Measurements from ENCODE around the gene NLRP11.

The NLRP11 gene

DNA sequence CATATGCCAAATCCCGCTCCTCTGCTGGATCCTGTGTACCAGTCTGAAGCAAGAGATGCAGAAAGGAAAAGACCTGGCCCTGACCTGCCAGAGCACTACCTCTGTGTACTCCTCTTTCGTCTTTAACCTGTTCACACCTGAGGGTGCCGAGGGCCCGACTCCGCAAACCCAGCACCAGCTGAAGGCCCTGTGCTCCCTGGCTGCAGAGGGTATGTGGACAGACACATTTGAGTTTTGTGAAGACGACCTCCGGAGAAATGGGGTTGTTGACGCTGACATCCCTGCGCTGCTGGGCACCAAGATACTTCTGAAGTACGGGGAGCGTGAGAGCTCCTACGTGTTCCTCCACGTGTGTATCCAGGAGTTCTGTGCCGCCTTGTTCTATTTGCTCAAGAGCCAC is 26.6 kb upstream of the NLRP11 start:
- no peaks in the 10 kb centered on the region for H3K27me3 Mint-ChIP-seq (ENCODE audit: low read depth)
- no peak overlapping the region for H3K4me3 Mint-ChIP-seq
- no peaks in the 10 kb centered on the region for H3K4me1 Mint-ChIP-seq
- no peak overlapping the region for H3K27ac Mint-ChIP-seq
- TF ChIP-seq, protein P1, sequence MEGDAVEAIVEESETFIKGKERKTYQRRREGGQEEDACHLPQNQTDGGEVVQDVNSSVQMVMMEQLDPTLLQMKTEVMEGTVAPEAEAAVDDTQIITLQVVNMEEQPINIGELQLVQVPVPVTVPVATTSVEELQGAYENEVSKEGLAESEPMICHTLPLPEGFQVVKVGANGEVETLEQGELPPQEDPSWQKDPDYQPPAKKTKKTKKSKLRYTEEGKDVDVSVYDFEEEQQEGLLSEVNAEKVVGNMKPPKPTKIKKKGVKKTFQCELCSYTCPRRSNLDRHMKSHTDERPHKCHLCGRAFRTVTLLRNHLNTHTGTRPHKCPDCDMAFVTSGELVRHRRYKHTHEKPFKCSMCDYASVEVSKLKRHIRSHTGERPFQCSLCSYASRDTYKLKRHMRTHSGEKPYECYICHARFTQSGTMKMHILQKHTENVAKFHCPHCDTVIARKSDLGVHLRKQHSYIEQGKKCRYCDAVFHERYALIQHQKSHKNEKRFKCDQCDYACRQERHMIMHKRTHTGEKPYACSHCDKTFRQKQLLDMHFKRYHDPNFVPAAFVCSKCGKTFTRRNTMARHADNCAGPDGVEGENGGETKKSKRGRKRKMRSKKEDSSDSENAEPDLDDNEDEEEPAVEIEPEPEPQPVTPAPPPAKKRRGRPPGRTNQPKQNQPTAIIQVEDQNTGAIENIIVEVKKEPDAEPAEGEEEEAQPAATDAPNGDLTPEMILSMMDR (IDR thresholded peaks at IDR 0.05; ENCODE audit: unreplicated experiment in 3 of 3) = no peak
- H3K36me3 Mint-ChIP-seq (ENCODE audit: low read depth) = no peaks in the 10 kb centered on the region
- peaks cover 53% of the 10 kb centered on the region for H3K9me3 Mint-ChIP-seq

DNA sequence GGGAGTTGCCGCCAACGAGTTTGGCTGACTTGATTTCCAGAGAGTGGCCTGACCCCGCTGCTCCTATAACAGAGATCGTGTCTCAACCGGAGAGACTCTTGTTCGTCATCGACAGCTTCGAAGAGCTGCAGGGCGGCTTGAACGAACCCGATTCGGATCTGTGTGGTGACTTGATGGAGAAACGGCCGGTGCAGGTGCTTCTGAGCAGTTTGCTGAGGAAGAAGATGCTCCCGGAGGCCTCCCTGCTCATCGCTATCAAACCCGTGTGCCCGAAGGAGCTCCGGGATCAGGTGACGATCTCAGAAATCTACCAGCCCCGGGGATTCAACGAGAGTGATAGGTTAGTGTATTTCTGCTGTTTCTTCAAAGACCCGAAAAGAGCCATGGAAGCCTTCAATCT is 26.2 kb upstream of the NLRP11 start:
- no peaks in the 10 kb centered on the region for H3K36me3 Mint-ChIP-seq (ENCODE audit: low read depth)
- no peak overlapping the region for H3K27ac Mint-ChIP-seq
- H3K4me1 Mint-ChIP-seq = no peaks in the 10 kb centered on the region
- H3K9me3 Mint-ChIP-seq = peaks cover 55% of the 10 kb centered on the region
- TF ChIP-seq, protein P1 (IDR thresholded peaks at IDR 0.05; ENCODE audit: unreplicated experiment in 3 of 3) = no peak
- H3K4me3 Mint-ChIP-seq = no peak overlapping the region
- no peaks in the 10 kb centered on the region for H3K27me3 Mint-ChIP-seq (ENCODE audit: low read depth)

DNA sequence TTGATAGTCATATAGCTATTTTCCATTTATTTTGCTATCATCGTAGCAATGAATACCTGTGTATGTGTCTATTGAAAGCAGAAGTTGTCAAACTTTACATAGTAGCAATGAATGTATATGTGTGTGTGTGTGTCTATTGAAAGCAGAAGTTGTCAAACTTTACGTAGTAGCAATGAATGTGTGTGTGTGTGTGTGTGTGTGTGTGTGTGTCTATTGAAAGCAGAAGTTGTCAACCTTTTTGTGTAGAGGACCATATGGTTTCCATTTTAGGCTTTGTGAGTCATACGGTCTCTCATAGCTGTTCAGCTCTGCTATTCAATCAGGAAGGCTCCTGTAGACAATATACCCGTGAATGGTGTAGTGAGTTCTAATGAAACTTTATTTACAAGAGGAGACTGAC is 25.4 kb upstream of the NLRP11 start:
- no peak overlapping the region for H3K4me3 Mint-ChIP-seq
- H3K27me3 Mint-ChIP-seq (ENCODE audit: low read depth) = no peaks in the 10 kb centered on the region
- no peaks in the 10 kb centered on the region for H3K4me1 Mint-ChIP-seq
- H3K36me3 Mint-ChIP-seq (ENCODE audit: low read depth) = no peaks in the 10 kb centered on the region
- TF ChIP-seq, protein P1 (IDR thresholded peaks at IDR 0.05; ENCODE audit: unreplicated experiment in 3 of 3) = no peak
- peaks cover 58% of the 10 kb centered on the region for H3K9me3 Mint-ChIP-seq
- no peak overlapping the region for H3K27ac Mint-ChIP-seq

DNA sequence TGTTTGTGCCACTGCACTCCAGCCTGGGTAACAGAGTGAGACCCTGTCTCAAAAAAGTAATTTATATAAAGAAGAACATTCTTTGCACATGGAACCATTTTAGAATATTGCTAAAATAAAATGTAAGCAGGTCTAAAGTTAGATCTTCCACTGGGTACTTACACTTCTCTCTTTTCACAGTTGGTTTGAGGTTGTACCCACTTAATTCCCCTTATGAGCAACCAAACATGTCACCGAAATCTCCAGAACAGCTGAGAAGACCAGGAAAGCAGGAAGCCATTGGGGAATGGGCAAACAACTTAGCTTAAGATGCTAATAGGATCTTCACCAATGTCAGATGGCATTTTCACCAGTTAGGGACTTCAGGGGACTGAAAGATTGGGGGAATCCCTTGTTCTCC is 23.4 kb upstream of the NLRP11 start:
- Mint-ChIP-seq H3K27ac (no peak overlapping the region), H3K4me3 (no peak overlapping the region), H3K4me1 (no peaks in the 10 kb centered on the region), H3K36me3 (ENCODE audit: low read depth) (peaks cover 5% of the 10 kb centered on the region), H3K27me3 (ENCODE audit: low read depth) (no peaks in the 10 kb centered on the region), H3K9me3 (peaks cover 53% of the 10 kb centered on the region)
- TF ChIP-seq, protein P1 (IDR thresholded peaks at IDR 0.05; ENCODE audit: unreplicated experiment in 3 of 3) = no peak

DNA sequence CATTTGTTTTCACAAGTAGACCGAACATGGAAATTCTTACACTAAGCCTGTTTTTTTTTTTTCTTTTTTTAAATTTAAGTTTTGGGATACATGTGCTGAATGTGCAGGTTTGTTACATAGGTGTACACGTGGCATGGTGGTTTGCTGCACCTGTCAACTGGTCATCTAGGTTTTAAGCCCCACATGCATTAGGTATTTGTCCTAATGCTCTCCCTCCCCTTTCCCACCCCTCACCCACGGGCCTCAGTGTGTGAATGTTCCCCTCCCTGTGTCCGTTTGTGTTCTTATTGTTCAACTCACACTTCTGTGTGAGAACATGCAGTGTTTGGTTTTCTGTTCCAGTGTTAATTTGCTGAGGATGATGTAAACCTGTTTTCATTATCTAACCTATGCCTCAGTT is 7.1 kb upstream of the NLRP11 start:
- no peaks in the 10 kb centered on the region for H3K27me3 Mint-ChIP-seq (ENCODE audit: low read depth)
- no peaks in the 10 kb centered on the region for H3K4me1 Mint-ChIP-seq
- no peak overlapping the region for H3K4me3 Mint-ChIP-seq
- H3K27ac Mint-ChIP-seq = no peak overlapping the region
- H3K36me3 Mint-ChIP-seq (ENCODE audit: low read depth) = no peaks in the 10 kb centered on the region
- TF ChIP-seq, protein P1 (IDR thresholded peaks at IDR 0.05; ENCODE audit: unreplicated experiment in 3 of 3) = no peak
- H3K9me3 Mint-ChIP-seq = peaks cover 44% of the 10 kb centered on the region

DNA sequence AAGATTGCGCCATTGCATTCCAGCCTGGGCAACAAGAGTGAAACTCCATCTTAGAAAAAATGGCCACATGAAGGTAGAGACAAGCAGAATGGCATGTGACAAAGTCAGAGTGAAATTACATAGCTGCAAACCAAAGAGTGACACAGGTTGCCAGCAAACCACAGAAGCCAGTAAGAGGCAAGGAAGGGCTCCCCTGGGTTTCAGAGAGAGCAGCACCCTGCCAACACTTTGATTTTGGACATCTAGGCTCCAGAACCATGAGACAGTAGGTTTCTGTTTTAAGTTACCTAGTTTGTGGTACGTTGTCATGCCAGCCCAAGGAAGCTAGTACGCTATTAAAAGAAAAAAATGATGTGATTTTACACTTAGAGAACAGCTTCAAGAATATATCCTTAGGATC is 6.5 kb upstream of the NLRP11 start:
- Mint-ChIP-seq H3K36me3 (ENCODE audit: low read depth) (no peaks in the 10 kb centered on the region), H3K4me3 (no peak overlapping the region), H3K9me3 (peaks cover 42% of the 10 kb centered on the region), H3K27me3 (ENCODE audit: low read depth) (no peaks in the 10 kb centered on the region), H3K27ac (no peak overlapping the region), H3K4me1 (no peaks in the 10 kb centered on the region)
- TF ChIP-seq, protein P1 (IDR thresholded peaks at IDR 0.05; ENCODE audit: unreplicated experiment in 3 of 3) = no peak

Measured in nephron (organoid).